WERI-Rb-1 (cell line): Measurements from ENCODE around the gene ST3GAL3.

Experiments used
- DNase-seq: peaks from one replicate; pipeline ENCODE4 v3.0.0-alpha.2; 2020
- H3K27ac ChIP-seq: fragments of 250-450 bp; sonication (Bioruptor Pico); 2 replicates; pipeline ENCODE4 v1.5.1; 2020; ENCODE audit warnings: mild to moderate bottlenecking, moderate library complexity
- H3K27me3 ChIP-seq: fragments of 250-450 bp; sonication (Bioruptor Pico); 2 replicates; pipeline ENCODE4 v1.5.1; 2021; ENCODE audit warnings: mild to moderate bottlenecking, low read depth, moderate library complexity; ENCODE audit not compliant: insufficient read depth, severe bottlenecking
- H3K36me3 ChIP-seq: fragments of 250-450 bp; sonication (Bioruptor Pico); 2 replicates; pipeline ENCODE4 v1.5.1; 2020; ENCODE audit warnings: mild to moderate bottlenecking, moderate library complexity
- H3K4me3 ChIP-seq: 2 replicates; pipeline ENCODE4 v1.5.1; 2011; ENCODE audit warnings: low read depth, mild to moderate bottlenecking, control low read depth, low read length
- H3K9me3 ChIP-seq: fragments of 250-450 bp; sonication (Bioruptor Pico); 2 replicates; pipeline ENCODE4 v1.5.1; 2021; ENCODE audit warnings: mild to moderate bottlenecking, moderate library complexity; ENCODE audit not compliant: severe bottlenecking
- CTCF ChIP-seq: IDR thresholded peaks from 2 replicates; pipeline ENCODE4 v1.5.1; 2011; ENCODE audit warnings: low read depth, mild to moderate bottlenecking, control low read depth, inconsistent platforms, low read length

ST3GAL3 gene

GRCh38 chr1:43944860-43945259, 237.5 kb downstream of the ST3GAL3 start:
- no peaks in the 10 kb centered on the region for H3K9me3 ChIP-seq
- DNase-seq, result no peak
- no peak overlapping the region for H3K27ac ChIP-seq
- no peak overlapping the region for H3K4me3 ChIP-seq
- H3K36me3 ChIP-seq, result peaks cover 4% of the 10 kb centered on the region
- no peak for TF ChIP-seq CTCF
- H3K27me3 ChIP-seq, result no peaks in the 10 kb centered on the region

DNA sequence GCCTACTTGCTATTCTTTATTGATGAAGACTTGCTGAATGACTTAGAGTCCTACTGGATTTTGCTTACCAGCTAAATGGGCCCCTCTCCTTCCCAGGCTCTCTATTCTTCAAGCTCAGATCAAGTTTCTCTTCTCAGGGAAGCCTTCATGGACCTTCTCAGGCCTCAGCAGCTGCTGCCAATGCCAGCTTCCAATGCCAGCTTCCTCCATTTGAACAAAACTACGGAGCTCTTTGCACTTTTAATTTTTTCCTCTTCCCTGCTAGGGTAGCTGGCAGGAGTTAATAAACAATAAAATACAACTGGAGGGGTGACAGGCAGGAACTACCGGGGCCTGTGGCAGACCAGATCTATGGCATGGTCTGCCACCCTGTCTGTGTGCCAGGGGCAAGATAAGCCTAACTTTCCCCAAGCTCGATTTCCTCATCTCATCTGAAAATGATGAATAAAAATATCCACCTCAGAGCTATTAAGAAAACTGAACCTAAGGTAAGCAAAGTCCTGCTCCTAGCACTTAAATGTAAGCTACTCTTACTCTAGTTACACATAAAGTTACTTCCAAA, 238.4 kb downstream of the ST3GAL3 start:
- no peak for DNase-seq
- TF ChIP-seq CTCF, result no peak
- peaks cover 13% of the 10 kb centered on the region for H3K36me3 ChIP-seq
- H3K9me3 ChIP-seq, result no peaks in the 10 kb centered on the region
- peak overlapping the region; percentile 100 for H3K27ac ChIP-seq
- H3K4me3 ChIP-seq, result peak overlapping the region; percentile 66
- no peaks in the 10 kb centered on the region for H3K27me3 ChIP-seq

DNA sequence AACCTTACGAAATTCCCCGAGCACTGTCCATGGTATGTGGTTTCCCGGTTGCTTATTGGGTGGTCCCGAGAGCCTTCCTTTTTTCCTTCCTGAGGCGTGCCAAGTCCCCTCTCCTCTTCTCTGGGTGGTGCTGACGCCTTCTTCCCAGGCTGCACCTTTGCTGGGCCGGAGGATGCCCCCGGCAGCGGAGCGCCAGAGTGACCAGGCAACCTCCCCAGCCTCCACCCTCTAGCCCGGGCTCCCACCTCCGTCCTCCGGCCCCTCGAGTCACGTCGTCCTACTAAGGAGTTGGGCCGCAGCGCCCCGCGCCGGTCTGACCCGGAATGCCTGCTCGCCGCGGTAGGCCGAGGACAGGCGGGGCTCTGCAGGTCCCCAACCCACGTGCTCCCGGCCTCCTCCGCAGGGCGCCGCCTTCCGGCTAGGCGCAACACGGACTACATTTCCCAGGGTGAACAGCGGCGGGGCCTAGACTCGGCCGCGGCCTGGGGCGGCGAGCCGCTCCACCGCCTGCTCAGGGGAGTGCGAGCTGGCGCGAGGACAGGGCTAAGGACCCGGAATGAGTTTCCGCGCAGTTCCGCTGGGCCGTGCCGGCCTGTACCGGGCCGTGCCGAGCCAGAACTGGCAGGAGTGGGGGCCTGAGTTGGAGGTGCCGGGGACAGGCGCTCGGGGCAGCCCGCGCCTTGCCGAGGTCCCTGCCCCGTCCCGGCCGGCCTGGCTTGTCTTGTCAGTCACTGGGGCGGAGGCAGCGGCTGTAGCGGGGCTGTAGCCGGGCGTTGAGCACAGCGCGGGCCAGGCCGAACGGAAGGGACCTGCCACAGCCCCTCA, 239.1 kb downstream of the ST3GAL3 start, which contains the start of gene IPO13:
Gene IPO13, plus strand, starts transcription at position 715 of the 825 bp plus-strand sequence. CDS start 651 bp downstream, outside the sequence.
- H3K27me3 ChIP-seq, result no peaks in the 10 kb centered on the region
- H3K27ac ChIP-seq, result peak within 1 kb of the TSS; percentile 100
- no peaks in the 10 kb centered on the region for H3K9me3 ChIP-seq
- peak; percentile 97 for DNase-seq
- H3K4me3 ChIP-seq, result peak within 1 kb of the TSS; percentile 66
- TF ChIP-seq CTCF, result peak; percentile 85
- H3K36me3 ChIP-seq, result peaks cover 14% of the 10 kb centered on the region

GRCh38 chr1:43947061-43947873, 239.9 kb downstream of the ST3GAL3 start:
- H3K36me3 ChIP-seq, result peaks cover 14% of the 10 kb centered on the region
- peak overlapping the region; percentile 66 for H3K4me3 ChIP-seq
- DNase-seq, result no peak
- no peaks in the 10 kb centered on the region for H3K9me3 ChIP-seq
- H3K27ac ChIP-seq, result peak overlapping the region; percentile 100
- no peak for TF ChIP-seq CTCF
- no peaks in the 10 kb centered on the region for H3K27me3 ChIP-seq

- H3K36me3 ChIP-seq, result peaks cover 14% of the 10 kb centered on the region
- TF ChIP-seq CTCF, result no peak
- no peaks in the 10 kb centered on the region for H3K27me3 ChIP-seq
- H3K4me3 ChIP-seq, result peak overlapping the region; percentile 66
- DNase-seq, result no peak
- peak overlapping the region; percentile 39 for H3K27ac ChIP-seq
- no peaks in the 10 kb centered on the region for H3K9me3 ChIP-seq
Observed at GRCh38 chr1:43947874-43948437, 240.6 kb downstream of the ST3GAL3 start.
